Hematopoietic multipotent progenitor cell treated with erythropoietin and hydrocortisone succinate and interleukin-3 and kit ligand, for 15 days (in vitro differentiated cells): ENCODE data around the gene TEX19.

Source experiments
- DNase-seq: peaks from one replicate; pipeline ENCODE4 v3.0.0-alpha.2; 2015; ENCODE audit warnings: low spot score

The TEX19 gene

DNA sequence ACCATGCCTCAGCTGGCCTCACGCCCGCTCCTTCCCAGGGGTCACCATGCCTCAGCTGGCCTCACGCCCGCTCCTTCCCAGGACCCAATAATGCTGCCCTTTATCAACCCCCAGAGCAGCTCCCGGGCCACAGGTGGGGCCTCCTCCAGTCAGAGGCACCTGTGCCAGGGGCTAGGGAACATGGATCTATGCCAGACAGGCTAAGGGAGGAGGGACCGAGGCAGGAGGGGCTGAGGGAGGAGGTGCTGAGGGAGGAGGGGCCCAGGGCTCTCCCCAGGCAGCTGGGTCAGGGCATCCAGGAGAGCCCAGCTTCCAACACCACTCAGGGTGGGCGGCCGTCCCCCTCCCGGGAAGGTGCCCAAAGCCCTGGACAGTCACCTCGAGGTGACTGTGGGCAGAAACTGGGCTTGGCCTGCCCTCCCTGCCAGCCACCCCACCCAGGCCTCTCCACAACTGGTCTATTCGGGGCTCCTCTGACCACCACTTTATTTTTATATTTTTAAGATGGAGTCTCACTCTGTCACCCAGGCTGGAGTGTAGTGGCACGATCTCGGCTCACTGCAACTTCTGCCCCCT is 31.9 kb downstream of the TEX19 start:
- DNase-seq: no peak

DNA sequence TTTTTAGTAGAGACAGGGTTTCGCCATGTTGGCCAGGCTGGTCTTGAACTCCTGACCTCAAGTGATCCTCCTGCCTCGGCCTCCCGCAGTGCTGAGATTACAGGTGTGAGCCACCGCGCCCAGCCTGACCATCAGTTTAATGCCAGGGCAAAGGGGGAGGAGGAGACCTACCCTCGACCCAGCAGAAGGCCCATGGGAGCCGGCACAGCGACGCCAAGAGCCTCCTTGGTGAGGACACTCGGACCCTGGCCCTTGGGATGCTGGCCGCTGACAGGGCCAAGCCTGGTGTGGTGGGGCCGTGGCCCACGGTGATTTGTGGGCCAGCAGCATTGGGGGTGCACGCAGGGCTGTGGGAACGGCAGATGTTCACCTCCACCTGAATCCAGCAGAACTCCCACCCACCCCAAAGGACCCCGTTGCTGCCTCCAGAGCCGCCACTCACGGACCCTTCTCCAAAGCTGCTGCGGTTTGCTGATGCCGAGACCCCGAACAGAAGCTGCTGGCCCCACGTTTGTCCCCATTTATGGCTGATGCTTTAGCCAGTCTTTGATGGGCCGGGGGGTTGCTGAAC is 32.5 kb downstream of the TEX19 start:
- DNase-seq: no peak

DNA sequence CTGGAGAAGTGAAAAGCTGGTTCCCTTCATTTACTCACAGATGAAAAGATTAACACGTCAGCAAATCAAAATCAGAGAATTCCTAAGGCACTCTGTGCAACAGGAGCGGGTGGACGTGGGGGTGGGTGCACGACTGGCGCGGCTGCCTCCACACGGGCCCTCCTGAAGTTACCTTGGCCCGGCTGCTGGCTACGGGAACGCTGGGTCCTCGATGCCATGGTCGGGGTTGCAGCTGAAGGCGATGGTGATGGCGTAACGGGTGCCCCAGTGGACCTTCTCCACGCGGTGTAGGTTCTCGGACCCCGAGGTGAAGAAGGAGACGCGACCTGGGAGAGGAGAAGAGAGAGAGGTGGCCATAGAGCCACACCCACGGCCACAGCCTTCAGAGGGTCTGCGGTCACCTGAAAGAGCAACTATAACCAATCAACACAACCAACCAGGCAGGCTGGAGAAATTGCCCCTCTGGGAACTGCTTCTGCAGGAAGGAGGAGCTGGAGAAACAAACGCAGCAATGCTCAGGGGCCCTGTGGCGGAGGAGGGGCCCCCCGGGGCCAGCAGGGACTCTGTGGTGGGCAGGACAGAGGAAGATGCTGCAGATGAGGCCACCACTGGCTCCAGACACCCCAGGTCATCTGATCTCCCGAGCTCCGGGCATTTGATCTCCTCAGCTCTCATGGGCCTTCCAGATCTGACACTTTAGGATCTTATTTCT is 33.3 kb downstream of the TEX19 start:
- DNase-seq: no peak

DNA sequence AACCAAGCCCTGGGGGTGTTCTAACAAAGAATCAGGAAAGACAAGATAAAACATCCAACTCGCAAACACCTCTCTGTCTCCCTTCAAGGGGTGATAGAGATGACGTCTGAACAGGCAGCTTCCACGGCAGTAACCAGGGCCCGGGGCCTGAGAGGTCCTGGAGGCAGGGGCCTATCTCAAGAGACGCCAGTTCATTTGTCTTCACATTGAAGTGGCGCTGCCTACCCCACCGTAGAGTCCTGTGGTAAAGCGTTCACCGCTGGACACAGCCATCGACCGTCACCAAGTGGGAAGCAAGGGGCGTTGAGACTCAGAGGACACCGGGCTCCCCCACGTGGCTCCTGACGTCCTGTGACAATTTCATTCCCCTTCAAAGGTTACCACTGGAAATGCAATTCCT is 33.9 kb downstream of the TEX19 start:
- no peak for DNase-seq

DNA sequence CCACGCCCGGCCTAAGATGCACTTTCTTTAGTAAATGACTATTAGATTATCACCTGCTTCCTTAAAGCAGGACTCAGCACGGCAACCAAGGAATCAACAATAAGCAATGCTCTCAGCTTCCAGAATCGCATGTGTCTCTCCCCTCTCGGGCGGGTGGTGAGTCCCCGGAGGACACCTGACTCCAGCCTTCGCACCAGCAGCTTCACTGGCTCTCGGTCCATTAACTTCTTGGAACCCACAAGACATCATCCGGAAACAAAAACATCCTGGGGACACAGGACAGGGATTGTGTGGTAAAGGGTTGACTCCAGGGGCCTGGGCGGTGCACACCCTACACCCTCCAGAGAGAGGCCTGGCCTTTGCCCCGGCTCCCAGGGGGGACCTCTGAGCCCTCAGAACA is 35.2 kb downstream of the TEX19 start:
- DNase-seq: no peak

DNA sequence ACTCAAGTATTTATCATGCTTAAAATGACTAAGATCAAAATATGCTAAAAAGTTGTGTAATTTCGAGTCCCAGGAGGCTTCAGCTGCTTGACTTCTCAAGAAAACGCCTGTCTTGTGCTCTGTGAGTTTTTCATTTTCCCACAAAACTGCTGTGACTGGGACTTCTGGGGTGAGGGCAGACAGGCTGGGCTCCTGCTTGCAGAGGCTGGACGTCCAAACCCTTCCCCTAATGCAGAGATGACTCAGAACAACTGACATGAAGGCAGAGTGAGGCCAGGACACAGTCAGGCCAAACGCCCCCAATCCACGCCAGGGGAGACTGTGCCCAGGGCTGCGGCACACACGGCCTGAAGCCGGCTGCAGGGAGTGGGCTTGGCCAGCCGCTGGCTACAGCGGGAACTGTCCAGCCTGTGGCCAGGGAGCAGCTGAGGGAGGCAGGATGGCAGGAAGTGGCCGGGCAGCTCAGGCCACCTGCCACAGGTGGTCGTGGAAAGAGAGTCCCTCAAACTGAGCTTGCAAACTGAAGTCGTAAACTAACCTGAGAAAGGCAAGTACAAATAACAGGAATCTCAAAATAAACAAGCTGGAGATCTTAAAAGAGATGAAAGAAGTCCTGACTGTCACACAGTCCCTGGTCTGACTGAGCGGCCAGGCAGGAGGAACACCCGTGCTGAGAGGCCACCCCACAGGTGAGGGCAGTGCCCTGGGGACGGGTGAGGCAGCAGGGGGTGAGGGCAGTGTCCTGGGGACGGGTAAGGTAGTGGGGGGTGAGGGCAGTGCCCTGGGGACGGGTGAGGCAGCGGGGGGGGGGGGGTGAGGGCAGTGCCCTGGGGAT is 37.8 kb downstream of the TEX19 start:
- no peak for DNase-seq

DNA sequence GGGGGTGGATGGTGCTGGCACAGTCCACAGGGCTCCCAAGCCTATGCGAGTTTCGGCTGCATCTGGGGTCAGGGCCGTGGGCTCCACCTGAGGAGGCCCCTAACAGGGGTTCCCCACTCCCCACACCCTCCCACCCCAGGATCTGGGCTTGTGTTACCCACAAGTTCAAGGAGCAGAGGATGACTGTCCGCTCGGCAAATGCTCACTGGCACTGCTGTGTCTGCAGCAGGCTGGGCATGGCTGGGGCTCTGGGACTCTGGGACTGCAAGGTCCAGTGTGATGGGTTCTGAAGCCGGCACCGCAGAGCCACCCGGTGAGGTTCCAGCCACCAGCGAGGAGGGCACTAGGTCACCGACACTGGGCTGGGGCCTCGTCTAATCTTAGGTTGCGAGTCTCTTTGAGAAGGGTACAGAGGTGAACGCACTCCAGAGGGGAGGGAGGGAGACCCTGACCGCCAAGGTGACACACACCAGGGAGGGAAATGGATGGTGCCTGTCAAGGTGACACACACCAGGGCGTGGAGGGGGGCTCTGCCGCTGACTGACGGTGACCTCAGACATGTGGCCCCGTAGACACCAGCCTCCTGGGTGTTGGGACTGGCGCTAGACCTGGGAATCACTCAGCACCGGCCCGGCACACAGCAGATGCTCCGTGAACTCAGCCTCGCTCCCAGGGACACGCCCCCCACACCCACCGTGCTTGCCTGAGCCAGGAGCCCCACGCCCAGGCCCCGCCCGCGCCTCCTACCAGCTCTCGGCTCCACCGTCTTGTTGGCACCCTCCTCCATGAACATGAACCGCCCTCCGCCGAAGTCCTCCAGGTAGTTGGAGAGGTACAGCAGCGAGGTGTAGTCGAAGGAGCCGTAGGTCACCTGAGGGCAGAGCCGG is 38.6 kb downstream of the TEX19 start:
- peak; percentile 38 for DNase-seq

DNA sequence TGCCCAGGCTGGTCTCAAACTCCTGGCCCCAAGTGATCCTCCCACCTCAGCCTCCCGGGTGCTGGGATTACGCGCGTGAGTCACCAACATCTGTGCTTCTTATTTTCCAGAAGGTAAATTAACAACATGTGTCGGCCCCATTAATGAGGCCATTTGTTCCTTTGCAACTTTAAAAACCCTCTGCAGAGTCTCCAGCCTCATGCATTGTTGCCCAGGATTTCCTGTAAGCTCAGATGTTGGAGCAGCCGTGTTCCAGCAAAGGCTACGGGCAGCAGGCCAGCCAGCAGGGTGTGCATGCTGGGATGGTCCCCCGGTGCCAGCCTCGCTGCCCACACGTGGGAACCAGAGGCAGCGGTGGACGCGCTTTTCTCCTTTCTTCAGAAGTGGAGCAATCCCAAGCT is 40.0 kb downstream of the TEX19 start:
- no peak for DNase-seq

DNA sequence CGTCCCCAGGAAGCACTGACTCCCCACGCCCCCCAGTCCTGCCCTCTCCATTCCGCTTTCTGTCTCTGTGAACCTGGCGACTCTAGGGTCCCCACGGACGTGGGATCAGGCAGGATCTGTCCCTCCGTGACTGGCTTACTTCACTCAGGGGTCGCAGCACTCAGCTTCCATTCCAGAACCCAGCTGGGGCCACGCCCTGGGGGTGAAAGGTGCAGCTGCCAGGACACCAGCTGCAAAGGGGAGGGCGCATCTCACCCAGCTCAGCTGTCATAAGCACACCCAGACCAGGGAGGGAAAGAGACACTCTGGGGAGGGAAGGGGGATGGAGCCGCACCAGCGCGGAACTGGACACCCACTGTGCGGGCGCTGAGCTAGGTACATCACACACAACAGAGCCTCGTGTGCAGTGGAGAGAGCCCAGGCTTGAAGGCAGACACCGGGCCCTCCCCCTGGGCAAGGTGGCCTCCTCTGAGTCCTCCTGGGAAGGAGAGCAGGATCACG is 40.6 kb downstream of the TEX19 start:
- no peak for DNase-seq

DNA sequence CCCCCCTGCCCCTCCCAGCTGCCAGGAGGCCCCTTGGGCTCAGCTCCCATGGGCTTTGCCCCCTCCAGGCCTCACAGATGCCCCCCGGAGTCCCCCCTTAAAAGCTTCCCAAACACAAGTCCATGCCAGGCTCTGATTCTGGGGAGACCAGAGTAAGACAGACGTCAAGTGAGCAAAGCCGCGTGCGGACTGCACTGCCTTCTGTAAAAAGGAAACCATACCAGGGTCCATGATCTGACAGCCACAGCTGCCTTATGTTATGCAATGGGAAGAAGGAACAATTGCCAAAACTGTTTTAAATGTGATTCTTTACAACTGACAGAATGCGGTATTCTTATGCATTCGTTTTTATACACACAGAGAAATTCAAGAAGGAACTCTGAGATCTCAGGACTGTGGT is 41.2 kb downstream of the TEX19 start:
- no peak for DNase-seq

DNA sequence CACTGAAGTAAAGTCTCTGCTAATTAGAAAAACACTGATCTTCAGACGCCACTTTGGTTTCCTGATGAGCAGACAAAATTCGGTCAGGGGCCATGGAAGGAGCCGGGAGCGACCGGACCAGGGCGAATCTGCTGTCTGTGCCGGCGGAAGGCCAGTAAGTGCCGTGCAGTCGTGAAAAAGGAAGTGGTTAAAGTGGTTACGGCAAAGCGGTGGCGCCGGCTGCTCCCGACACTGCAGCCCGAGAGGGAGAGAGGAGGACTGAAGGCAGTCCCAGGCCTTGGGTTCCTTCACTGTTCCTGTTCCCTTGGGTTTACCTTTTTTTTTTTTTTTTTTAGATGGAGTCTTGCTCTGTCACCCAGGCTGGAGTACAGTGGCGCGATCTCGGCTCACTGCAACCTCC is 41.8 kb downstream of the TEX19 start:
- no peak for DNase-seq

DNA sequence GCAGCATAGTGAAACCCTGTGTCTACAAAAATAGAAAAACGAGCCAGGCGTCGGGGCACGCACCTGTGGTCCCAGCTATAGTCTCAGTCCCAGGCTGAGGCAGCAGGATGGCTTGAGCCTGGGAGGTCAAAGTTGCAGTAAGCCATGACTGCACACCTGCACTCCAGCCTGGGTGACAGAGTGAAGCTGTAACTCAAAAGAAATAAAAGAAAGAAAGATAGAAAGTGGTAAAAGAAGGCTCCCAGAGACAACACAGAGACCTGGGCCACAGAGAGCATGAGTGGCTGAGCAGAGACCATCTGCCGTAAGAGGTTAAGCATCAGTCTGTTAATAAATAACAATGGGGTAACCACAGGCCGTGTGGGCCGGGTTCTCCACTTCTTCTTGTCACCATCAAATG is 43.8 kb downstream of the TEX19 start:
- no peak for DNase-seq

DNA sequence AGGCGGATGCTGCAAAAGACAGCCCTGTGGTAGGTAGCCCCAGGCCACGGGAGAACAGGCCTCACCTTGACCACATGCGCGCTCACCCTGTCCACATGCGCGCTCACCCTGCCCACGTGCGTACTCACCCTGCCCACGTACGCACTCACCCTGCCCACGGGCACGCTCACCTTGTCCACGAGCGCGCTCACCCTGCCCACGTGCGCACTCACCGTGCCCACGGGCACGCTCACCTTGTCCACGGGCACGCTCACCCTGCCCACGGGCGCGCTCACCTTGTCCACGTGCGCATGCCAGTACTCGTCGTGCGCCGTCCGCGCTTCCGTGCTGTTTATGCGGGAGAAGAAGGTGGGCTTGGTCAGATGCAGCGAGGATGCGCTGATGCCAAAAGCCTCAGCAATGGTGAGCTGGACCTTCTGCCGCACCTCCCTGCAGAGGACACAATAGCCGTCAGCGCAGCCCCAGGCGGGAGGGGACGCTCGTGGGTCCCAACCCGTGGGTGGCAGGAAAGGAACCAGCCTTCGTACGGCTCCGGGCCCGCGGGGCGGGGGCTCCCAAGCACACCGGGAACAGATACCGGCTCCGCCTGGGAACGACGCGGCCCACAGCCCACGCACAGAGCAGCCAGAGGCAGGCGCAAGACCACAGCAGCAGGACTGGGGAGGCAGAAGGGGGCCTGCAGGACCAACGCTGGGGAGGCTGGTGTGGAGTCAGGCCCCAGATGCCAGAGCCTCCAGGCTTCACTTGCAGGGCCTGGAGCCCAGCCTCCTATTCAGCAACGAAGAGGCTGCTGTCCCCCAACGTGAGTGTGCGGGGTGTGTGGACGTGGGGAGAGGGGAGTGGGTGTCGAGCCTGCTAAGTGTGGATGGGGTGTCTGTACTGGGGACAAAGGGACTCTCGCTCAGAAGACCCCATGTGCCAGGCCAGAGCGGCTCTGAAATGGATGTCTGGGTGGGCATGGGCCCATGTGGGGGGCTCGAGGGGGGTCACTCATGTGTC is 44.9 kb downstream of the TEX19 start:
- no peak for DNase-seq

DNA sequence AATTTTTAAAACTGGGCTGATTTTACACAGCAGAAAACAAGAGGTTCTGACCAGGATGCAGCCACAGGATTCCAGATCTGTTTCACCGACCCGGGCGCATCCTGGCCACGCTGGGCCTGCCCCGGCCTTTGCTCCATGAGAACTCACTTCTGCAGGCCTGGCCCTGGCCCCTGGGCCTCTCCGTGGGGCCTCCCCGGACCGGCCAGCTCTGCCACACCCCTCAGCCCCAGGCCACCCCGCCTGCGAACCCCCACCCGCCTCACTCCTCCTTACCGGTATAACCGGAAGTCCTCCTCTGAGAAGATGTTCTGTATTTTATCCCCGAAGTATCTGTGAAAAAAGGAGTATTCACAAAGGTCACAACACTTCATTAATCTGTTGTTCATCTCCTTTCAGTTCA is 46.0 kb downstream of the TEX19 start:
- no peak for DNase-seq

DNA sequence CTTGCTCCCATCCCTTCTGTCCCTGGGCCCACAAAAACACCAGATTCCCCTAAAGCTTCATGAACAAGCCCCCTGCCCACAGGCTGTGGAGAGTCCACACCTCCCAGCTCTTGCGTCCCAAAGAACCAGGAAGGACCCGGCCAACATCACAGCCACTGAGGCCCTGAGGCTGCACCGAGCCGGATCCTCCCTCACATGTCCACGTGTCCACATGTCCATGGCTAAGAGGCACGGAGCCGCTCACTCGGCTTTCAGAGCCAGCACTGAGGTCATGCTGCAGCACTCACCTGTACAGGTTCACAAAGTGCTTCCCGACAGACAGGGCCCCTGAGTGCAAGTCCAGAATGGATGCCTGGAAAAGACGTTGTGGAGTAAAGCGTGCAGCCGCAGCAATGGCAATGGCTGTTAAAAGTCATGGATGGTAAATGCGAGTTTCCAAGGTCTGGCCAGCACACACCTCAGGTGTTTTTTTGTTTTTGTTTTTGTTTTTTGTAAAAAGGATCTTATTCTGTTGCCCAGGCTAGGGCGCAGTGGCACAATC is 47.2 kb downstream of the TEX19 start:
- DNase-seq: no peak

DNA sequence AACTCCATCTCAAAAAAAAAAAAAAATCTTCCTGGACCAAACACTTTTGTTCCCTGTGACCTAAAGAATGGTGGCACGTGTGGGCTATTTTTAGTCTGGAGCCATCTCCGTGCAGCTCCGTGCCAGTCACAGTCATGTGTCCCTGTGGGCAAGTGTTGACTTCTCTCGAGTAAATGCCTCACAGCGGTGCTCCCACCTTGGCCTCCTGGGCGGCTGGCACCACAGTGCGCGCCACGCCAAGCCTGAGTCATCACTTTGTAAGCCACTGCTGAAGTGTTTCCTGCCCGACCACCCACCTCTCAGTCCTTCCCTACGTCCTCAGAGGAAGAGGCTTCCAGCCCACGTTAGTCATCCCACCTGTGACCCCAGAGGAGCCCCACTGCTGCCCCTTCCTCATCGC is 48.2 kb downstream of the TEX19 start:
- no peak for DNase-seq

DNA sequence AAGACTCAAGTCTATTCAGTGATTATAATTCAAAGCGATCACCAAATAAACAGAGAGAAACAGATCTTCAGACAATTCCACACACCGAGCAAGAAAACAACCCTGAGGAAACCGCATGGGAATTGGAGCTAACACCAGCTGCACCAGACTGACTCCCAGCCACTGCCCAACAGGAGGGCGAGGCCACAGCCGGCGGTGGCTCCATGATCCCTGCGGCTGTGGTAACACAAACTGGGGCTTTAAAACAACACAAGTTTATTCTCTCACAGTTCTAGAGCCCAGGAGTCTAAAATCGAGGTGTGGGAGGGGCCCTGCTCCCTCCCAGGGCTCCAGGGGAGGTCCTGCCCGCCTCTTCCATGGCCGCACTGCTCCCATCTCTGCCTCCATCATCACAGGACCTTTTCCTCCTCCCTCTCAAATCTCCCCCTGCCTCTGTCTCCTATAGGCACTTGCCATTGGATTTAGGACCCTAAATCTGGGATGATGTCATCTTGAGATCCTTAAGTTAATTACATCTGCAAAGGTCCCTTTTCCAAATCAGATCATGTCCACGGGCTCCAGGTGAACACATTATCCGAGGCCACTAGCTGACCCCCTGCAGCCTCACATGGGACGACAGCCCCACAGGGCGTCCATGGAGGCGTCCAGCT is 49.4 kb downstream of the TEX19 start:
- DNase-seq: no peak

DNA sequence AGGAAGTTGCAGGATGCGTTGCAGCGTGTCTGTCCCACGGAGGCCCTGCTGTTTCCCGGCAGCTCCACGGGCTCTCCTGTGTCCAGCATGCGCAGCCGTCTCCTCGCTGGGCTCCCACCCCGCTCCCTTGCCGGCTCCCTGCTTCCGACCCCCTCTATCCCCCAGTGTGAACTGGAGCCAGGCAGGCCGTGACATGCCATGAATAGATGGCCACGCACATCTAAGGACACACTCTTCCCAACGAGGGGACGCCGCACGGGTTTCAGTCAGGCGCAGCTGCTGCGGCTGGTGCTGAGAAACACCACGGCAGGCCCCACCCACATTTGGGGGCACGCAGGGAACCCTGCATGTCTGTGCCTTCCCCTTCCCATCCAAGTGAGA is 49.9 kb downstream of the TEX19 start:
- no peak for DNase-seq

DNA sequence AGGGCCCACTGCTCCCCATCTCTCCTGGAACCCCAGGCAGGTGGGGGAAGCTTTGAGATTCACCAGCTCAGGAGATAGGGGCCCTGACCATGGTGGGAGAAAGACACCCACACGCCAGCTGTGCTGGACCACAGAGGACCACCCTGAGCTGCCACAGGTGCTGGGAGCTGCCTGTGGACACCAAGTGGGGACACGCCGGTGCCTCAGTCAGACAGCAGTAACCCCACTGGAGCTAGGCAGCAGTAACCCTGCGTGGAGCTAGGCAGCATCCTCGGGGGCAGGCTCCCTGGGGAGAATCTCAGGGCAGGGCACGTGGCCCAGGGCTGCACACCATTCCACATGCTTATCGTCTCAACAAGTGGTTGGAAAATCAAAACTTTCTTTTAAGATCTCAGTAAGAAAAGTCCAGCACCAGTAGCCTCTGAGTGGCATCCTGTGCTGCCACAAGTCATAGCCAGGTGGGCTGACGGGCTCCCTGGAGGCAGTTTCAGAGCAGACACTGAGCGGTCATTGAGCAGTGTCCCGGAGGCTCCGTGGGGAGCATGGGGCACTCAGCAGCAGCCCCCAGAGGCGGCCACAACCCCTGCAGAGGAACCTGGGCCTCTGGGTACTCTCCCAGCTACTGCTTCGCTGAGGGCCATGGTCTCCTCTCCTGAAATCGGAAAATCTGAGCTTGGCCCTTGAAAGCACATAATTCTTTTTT is 51.1 kb downstream of the TEX19 start:
- DNase-seq: no peak
